Activated CD4-positive, alpha-beta memory T cell treated with anti-CD3 and anti-CD28 coated beads, Interleukin-2, amount 10 ng/mL, durations not matched to agents 7 days and 5 days (primary cell): ENCODE results near the gene RPAP2. TPM values are rescaled to one million over a fixed set of nuclear protein-coding genes. Genes with fewer than 3 reads are reported as not detected.
A peak's percentile ranks its signal among the peaks of the same experiment; 100 is the strongest.
"Not testable (repeated sequence)": the region's sequence is repeated elsewhere in the genome, so short reads cannot be mapped to it uniquely, and the experiment has no call there.

Experiments
- CTCF ChIA-PET: fragments of 350-600 bp; sonication (Branson Sonifier 250); formaldehyde crosslinking; loops from one replicate; lab custom pipeline; 2021; ENCODE audit warnings: antibody characterized with exemption, inconsistent platforms; lab: Charles Lee
- POLR2A ChIA-PET: fragments of 350-600 bp; sonication (Branson Sonifier 250); formaldehyde crosslinking; loops from one replicate; lab custom pipeline; 2021; ENCODE audit warnings: antibody characterized with exemption; lab: Charles Lee
- DNase-seq: peaks from one replicate; pipeline ENCODE4 v3.0.0-alpha.2; 2020
- H3K27ac Mint-ChIP-seq: one replicate; pipeline ENCODE4 v1.8.0; 2021; ENCODE audit warnings: mild to moderate bottlenecking, mixed read lengths
- H3K27me3 Mint-ChIP-seq: one replicate; pipeline ENCODE4 v1.8.0; 2021; ENCODE audit warnings: mixed read lengths
- H3K36me3 Mint-ChIP-seq: one replicate; pipeline ENCODE4 v1.8.0; 2021; ENCODE audit warnings: low read depth, mixed read lengths
- H3K4me1 Mint-ChIP-seq: one replicate; pipeline ENCODE4 v1.8.0; 2021; ENCODE audit warnings: mixed read lengths
- H3K4me3 Mint-ChIP-seq: one replicate; pipeline ENCODE4 v1.8.0; 2021; ENCODE audit warnings: mild to moderate bottlenecking, mixed read lengths
- H3K9me3 Mint-ChIP-seq: one replicate; pipeline ENCODE4 v1.8.0; 2021; ENCODE audit warnings: mixed read lengths
- total RNA-seq, 2 experiments: library from RNA; stranded (reverse); gene quantifications; one replicate each; pipeline ENCODE4 v1.2.3, GENCODE V29; 2021

RPAP2 gene
- 10 to 100 TPM; 31.6 to 36.5 TPM for total RNA-seq

GRCh38 chr1:92298573-92299476 lies at the start of gene RPAP2, which contains the start of gene GLMN:
RPAP2 (plus strand) TSS chr1:92299059; CDS start chr1:92299074, 15 bp downstream.
GLMN (minus strand) TSS chr1:92298987; CDS start chr1:92297999, 988 bp downstream.
- POLR2A ChIA-PET = interaction anchor here (0.8 to 4.6 kb wide), 11 partner anchors 10 to 533 kb away, joined by 3 to 61 read pairs (median 4); partner anchors contain the start of genes GFI1 and RPL5
- Mint-ChIP-seq H3K4me3 (peak within 1 kb of the TSS; percentile 83), H3K9me3 (no peaks in the 10 kb centered on the region), H3K4me1 (peaks cover 49% of the 10 kb centered on the region), H3K27ac (peak within 1 kb of the TSS; percentile 81), H3K36me3 (peaks cover 31% of the 10 kb centered on the region), H3K27me3 (no peaks in the 10 kb centered on the region)
- CTCF ChIA-PET = interaction anchor here (0.8 to 1.9 kb wide), 11 partner anchors 11 to 302 kb away, joined by 3 to 10 read pairs (median 3); no protein-coding TSS in a partner anchor
- DNase-seq = peak; percentile 77

- peaks cover 79% of the 10 kb centered on the region for H3K36me3 Mint-ChIP-seq
- H3K27me3 Mint-ChIP-seq, H3K4me1 Mint-ChIP-seq, DNase-seq, H3K9me3 Mint-ChIP-seq, H3K4me3 Mint-ChIP-seq, POLR2A ChIA-PET, H3K27ac Mint-ChIP-seq, CTCF ChIA-PET: not testable (repeated sequence)
Measured at GRCh38 chr1:92254714-92255113, 44.1 kb upstream of the RPAP2 start.

GRCh38 chr1:92259350-92259749 lies 39.5 kb upstream of the RPAP2 start:
- Mint-ChIP-seq H3K27me3 (no peaks in the 10 kb centered on the region), H3K4me3 (no peak overlapping the region), H3K36me3 (peaks cover 84% of the 10 kb centered on the region), H3K27ac (no peak overlapping the region), H3K9me3 (peaks cover 5% of the 10 kb centered on the region), H3K4me1 (no peaks in the 10 kb centered on the region)
- no peak for DNase-seq
- ChIA-PET CTCF (no interaction called here), POLR2A (no interaction called here)

GRCh38 chr1:92262516-92262915 lies 36.3 kb upstream of the RPAP2 start:
- POLR2A ChIA-PET = no interaction called here

GRCh38 chr1:92273039-92273438 lies 25.8 kb upstream of the RPAP2 start:
- ChIA-PET POLR2A (interaction anchor here (0.6 to 1.6 kb wide), 2 partner anchors 8 to 192 kb away, joined by 3 read pairs; no protein-coding TSS in a partner anchor), CTCF (interaction anchor here (0.7 to 1.2 kb wide), 4 partner anchors 15 to 590 kb away, joined by 3 read pairs; no protein-coding TSS in a partner anchor)
- Mint-ChIP-seq H3K9me3 (no peaks in the 10 kb centered on the region), H3K27me3 (no peaks in the 10 kb centered on the region), H3K4me3 (no peak overlapping the region), H3K4me1 (peaks cover 5% of the 10 kb centered on the region), H3K27ac (no peak overlapping the region), H3K36me3 (peaks cover 54% of the 10 kb centered on the region)
- no peak for DNase-seq

More at GRCh38 chr1:92262516-92262915, 36.3 kb upstream of the RPAP2 start:
- H3K4me1 Mint-ChIP-seq = no peaks in the 10 kb centered on the region
- peaks cover 63% of the 10 kb centered on the region for H3K36me3 Mint-ChIP-seq
- CTCF ChIA-PET = interaction anchor here (1.1 kb wide), 1 partner anchor 10 kb away, joined by 3 read pairs; no protein-coding TSS in a partner anchor
- H3K27ac Mint-ChIP-seq = no peak overlapping the region
- H3K27me3 Mint-ChIP-seq = no peaks in the 10 kb centered on the region
- H3K4me3 Mint-ChIP-seq = no peak overlapping the region
- no peaks in the 10 kb centered on the region for H3K9me3 Mint-ChIP-seq
- no peak for DNase-seq

GRCh38 chr1:92274939-92275338 lies 23.9 kb upstream of the RPAP2 start:
- Mint-ChIP-seq H3K4me1 (peaks cover 5% of the 10 kb centered on the region), H3K27me3 (no peaks in the 10 kb centered on the region), H3K36me3 (peaks cover 59% of the 10 kb centered on the region), H3K4me3 (no peak overlapping the region), H3K27ac (no peak overlapping the region), H3K9me3 (no peaks in the 10 kb centered on the region)
- ChIA-PET POLR2A (no interaction called here), CTCF (no interaction called here)
- DNase-seq = no peak

GRCh38 chr1:92276082-92276481 lies 22.8 kb upstream of the RPAP2 start:
- no peak overlapping the region for H3K4me3 Mint-ChIP-seq
- DNase-seq = no peak
- H3K9me3 Mint-ChIP-seq = no peaks in the 10 kb centered on the region
- peaks cover 10% of the 10 kb centered on the region for H3K4me1 Mint-ChIP-seq
- no peak overlapping the region for H3K27ac Mint-ChIP-seq
- H3K36me3 Mint-ChIP-seq = peaks cover 70% of the 10 kb centered on the region
- no peaks in the 10 kb centered on the region for H3K27me3 Mint-ChIP-seq
- CTCF ChIA-PET = no interaction called here
- POLR2A ChIA-PET = interaction anchor here (0.6 kb wide), 1 partner anchor 318 kb away, joined by 3 read pairs; no protein-coding TSS in a partner anchor

GRCh38 chr1:92277105-92277723 lies 21.6 kb upstream of the RPAP2 start:
- Mint-ChIP-seq H3K27me3 (no peaks in the 10 kb centered on the region), H3K4me3 (no peak overlapping the region), H3K9me3 (no peaks in the 10 kb centered on the region), H3K4me1 (peaks cover 13% of the 10 kb centered on the region), H3K27ac (no peak overlapping the region), H3K36me3 (peaks cover 76% of the 10 kb centered on the region)
- CTCF ChIA-PET = no interaction called here
- POLR2A ChIA-PET = no interaction called here
- no peak for DNase-seq

- H3K9me3 Mint-ChIP-seq, H3K4me3 Mint-ChIP-seq, POLR2A ChIA-PET, H3K27me3 Mint-ChIP-seq, H3K27ac Mint-ChIP-seq, DNase-seq: not testable (repeated sequence)
- CTCF ChIA-PET = interaction anchor here (1.8 kb wide), 1 partner anchor 11 kb away, joined by 6 read pairs; no protein-coding TSS in a partner anchor
- peaks cover 88% of the 10 kb centered on the region for H3K36me3 Mint-ChIP-seq
- peaks cover 16% of the 10 kb centered on the region for H3K4me1 Mint-ChIP-seq
Measured at GRCh38 chr1:92279781-92280180, 19.1 kb upstream of the RPAP2 start.

- POLR2A ChIA-PET = interaction anchor here (1.0 kb wide), 1 partner anchor 9 kb away, joined by 3 read pairs; no protein-coding TSS in a partner anchor
- H3K27me3 Mint-ChIP-seq, DNase-seq, H3K4me3 Mint-ChIP-seq, H3K27ac Mint-ChIP-seq, H3K9me3 Mint-ChIP-seq: not testable (repeated sequence)
- H3K4me1 Mint-ChIP-seq = peaks cover 11% of the 10 kb centered on the region
- CTCF ChIA-PET = interaction anchor here (0.7 kb wide), 1 partner anchor 158 kb away, joined by 3 read pairs; no protein-coding TSS in a partner anchor
- H3K36me3 Mint-ChIP-seq = peaks cover 93% of the 10 kb centered on the region
Measured at GRCh38 chr1:92281411-92281810, 17.4 kb upstream of the RPAP2 start.

- Mint-ChIP-seq H3K27ac (no peak overlapping the region), H3K4me1 (peaks cover 17% of the 10 kb centered on the region), H3K36me3 (peaks cover 55% of the 10 kb centered on the region), H3K9me3 (no peaks in the 10 kb centered on the region), H3K27me3 (no peaks in the 10 kb centered on the region), H3K4me3 (no peak overlapping the region)
- POLR2A ChIA-PET = interaction anchor here (0.5 to 1.2 kb wide), 3 partner anchors 9 to 26 kb away, joined by 3 read pairs; no protein-coding TSS in a partner anchor
- CTCF ChIA-PET = interaction anchor here (0.5 to 1.8 kb wide), 13 partner anchors 9 to 779 kb away, joined by 3 to 10 read pairs (median 3); no protein-coding TSS in a partner anchor
- DNase-seq = no peak
Measured at GRCh38 chr1:92291372-92291999, 7.4 kb upstream of the RPAP2 start.

GRCh38 chr1:92298213-92298572 lies 666 bp upstream of the RPAP2 start:
- Mint-ChIP-seq H3K4me1 (peaks cover 51% of the 10 kb centered on the region), H3K27ac (peak overlapping the region; percentile 81), H3K36me3 (peaks cover 34% of the 10 kb centered on the region), H3K27me3 (no peaks in the 10 kb centered on the region), H3K4me3 (peak overlapping the region; percentile 83), H3K9me3 (no peaks in the 10 kb centered on the region)
- CTCF ChIA-PET = interaction anchor here (0.8 to 1.6 kb wide), 8 partner anchors 12 to 302 kb away, joined by 3 to 10 read pairs (median 4); no protein-coding TSS in a partner anchor
- DNase-seq = no peak
- POLR2A ChIA-PET = interaction anchor here (1.0 to 4.6 kb wide), 8 partner anchors 9 to 301 kb away, joined by 3 to 61 read pairs (median 6); partner anchors contain the start of gene GFI1
